ENCODE measurements around the gene RSBN1L.

The RSBN1L gene

DNA sequence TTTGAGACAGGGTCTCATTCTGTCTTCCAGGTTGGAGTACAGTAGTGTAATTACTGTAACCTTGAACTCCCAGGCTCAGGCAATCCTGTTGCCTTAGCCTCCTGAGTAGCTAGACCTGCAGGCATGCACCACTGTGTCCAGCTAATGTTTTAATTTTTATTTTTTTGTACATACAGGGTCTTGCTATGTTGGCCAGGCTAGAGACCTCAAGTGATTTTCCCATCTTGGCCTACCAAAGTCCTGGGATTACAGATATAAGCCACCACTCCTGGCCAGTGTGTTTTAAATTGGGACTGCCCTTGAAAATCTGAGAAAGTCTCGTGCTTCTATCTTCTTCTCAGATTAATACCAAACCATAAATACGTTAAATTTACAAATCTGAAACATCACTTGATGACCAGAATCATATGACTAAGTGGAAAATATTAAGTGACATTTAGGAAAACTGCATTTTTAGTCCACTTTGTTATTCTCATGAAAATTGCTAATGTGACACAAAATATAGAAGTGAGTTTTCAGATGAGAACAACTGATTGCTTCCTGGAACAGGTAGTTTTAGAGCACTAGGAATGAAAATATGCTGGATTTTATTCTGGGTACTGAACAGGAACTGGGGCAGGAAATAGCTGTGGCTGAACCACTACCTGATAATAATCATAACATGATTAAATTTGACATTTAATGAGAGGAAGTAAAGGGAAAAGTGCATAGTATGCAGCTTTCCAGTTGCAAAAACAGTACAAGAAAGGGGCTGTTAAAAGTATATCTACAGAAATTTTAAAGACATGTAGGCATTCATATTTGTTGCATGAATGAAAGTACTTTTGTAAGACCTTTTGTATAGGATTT lies 106.5 kb downstream of the RSBN1L start:
- DNase-seq (ENCODE audit: low read depth, low spot score), result no peak

DNA sequence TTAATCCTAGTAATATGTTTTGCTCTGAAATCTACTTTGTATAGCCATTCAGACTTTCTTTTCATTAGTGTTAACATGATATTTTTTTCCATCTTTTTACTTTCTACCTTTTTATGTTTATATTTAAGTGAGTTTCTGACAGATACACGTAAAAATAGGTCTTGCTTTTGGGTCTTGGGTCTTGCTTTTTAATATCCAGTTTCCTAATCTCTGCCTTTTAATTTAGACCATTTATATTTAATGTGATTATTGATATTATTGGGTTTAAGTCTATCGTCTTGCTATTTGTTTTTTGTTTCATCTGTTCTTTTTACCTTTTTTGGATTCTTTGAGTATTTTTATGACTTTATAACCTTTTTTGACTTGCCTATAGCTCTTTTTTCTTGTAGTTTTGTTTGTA lies 110.2 kb downstream of the RSBN1L start:
- no peak for DNase-seq (ENCODE audit: low read depth, low spot score)

GRCh38 chr7:77808517-77808916 lies 112.3 kb downstream of the RSBN1L start:
- DNase-seq (ENCODE audit: low read depth, low spot score), result no peak

DNA sequence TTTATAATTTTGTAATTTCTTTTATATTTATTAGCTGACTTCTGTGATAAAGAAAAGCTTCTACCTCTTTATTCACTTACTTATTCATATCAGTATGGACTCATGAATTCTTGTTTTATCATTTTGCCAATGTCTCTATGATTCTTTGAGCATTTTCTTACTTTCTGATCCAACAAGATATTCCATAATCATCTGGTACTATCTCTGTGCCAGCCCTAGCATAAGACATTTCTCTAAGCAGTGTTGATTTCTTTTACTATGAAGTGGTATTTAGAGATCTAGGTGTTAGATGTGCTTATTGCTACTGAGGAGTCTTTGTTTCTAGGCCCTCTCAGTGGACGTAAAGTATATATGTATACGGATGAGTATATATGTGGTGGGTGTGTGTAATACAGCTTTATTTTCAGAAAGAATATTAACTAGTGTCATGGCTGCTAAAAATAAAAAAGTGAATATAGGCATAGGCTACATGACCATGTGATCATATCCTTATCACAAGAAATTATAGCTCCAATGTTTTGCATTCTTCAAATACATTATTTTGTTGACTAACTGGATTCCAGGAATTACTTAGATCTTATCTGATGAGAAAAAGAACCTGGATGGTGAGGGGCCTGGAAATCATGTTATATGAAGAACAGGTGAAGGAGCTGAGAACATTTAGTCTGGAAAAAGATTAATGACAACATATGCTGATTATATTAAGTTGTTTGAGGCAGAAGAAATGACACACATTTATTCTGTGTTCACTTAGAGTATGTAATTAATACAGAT lies 115.4 kb downstream of the RSBN1L start:
- DNase-seq (ENCODE audit: low read depth, low spot score), result no peak

DNA sequence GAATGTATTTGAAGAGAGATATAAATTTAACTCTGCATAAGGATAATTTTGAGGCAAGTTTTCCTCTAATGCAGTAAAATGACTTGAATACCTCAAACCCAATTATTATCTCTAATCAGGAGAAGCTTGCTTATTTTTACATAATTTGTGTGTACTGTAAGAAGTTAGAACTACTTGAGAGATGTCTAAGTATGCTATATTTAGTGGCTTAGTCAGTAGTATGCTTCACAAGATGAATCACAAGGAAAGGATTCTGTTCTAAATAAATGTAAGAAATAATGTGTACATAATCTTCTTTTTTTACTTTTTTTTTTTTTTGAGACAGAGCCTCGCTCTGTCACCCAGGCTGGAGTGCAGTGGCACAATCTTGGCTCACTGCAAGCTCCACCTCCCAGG lies 116.0 kb downstream of the RSBN1L start:
- DNase-seq (ENCODE audit: low read depth, low spot score), result no peak

- no peak for DNase-seq (ENCODE audit: low read depth, low spot score)
Measured at GRCh38 chr7:77813180-77813579, 116.9 kb downstream of the RSBN1L start.

DNA sequence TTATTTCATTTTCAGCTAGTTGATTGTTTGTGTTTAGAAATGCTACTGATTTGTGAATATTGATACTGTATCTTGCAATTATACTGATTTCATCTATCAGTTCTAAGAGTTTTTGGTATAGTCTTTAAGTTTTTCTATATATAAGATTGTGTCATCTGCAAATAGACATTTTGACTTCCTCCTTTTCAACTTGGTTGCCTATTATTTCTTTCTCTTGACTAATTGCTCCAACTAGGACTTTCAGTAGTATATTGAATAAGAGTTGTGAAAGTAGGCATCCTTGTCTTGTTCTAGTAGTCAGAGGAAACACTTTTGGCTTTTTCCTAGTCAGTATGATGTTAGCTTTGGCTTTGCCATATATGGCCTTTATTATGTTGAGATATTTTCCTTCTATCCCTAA lies 122.8 kb downstream of the RSBN1L start:
- no peak for DNase-seq (ENCODE audit: low read depth, low spot score)

- no peak for DNase-seq (ENCODE audit: low read depth, low spot score)
Measured at GRCh38 chr7:77820967-77821366, 124.7 kb downstream of the RSBN1L start.

DNA sequence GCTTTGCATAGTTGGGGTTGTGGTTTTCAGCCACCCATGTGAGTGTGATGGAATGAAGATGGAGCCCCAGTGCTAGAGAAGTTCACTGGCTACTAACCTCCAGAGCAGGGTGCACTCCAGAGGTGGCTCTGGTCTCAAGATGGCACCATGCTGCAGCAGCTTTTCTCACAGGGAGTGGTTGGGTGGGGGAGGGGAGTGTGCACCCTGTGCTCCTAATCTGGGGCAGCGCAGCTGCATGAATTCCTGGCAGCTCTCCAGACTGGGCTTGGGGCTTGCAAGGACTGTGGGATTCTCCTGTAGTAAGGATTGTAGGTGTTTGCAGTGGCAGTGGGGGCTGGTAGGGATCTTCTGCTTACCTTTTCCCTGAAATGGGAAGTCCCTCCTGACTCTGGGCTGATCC lies 126.0 kb downstream of the RSBN1L start:
- no peak for DNase-seq (ENCODE audit: low read depth, low spot score)

DNA sequence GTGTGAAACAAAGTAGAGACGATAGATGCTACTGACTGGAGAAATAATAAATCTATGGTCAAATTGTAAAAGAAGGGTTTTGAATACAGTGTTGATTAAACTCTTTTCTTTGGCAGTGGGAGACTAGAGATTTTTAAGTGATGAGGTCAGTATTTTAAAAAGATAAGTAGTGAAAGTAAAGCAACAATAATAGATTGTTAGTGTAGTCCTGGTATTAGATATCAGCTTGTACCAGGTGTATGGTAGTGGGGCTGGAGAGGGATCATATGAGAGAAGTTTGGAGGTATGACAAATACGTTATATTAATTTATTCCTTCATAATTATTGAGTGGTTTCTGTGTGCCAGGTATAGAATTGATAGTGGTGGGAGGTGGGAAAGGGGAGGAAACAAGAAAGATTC lies 127.5 kb downstream of the RSBN1L start:
- DNase-seq (ENCODE audit: low read depth, low spot score), result no peak

DNA sequence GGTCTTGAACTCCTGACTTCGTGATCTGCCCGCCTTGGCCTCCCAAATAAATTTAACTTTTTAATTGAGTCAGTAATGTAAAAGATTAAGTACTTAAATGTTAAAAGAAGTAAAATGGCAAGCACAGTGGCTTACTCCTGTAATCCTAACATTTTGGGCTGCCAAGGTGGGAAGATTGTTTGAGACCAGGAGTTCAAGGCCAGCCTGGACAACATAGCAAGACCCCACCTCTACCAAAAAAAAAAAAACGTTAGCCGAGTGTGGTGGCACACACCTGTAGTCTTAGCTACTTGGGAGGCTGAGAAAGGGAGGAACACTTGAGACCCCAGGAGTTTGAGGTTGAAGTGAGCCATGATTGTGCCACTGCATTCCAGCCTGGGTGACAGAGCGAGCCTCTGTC lies 128.4 kb downstream of the RSBN1L start:
- DNase-seq (ENCODE audit: low read depth, low spot score), result no peak

DNA sequence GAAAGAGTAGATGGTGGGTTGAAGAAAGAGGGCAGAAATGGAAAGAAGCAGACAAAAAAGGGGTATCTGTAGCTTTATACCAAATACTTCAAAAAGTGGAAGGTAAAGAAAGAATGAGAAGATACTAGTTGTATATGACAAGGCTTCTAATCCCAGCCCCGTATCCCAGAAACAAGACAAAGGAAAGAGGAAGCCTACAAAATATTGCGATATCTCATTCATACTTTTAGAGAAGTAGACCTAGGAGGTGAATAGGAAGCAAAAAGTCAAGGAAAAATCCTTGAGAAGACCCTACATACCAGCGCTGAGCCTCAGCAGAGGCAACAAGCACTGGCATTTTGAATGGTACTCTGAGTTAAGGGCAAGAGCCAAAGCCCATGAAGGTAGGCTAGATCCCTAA lies 128.9 kb downstream of the RSBN1L start:
- DNase-seq (ENCODE audit: low read depth, low spot score), result no peak

- DNase-seq (ENCODE audit: low read depth, low spot score), result no peak
Measured at GRCh38 chr7:77826300-77826699, 130.0 kb downstream of the RSBN1L start.

DNA sequence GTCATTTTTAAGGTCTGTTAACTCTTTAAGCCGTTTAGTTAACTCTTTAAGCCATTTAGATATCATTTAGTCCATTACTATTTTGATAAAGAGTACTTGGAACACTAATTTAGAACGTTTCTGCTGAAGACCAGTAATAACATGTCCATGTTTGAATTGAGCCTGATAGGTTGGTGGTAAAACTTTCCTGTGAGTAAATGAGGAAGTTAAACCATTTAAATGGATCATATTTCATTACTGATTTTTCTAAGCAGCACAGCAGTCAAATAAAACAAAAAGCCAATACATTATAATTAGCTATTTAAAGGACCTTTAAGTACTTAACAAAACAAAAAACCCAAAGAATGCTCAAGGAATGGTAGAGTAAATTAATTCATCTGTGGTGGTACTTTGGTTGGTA lies 131.7 kb downstream of the RSBN1L start:
- no peak for DNase-seq (ENCODE audit: low read depth, low spot score)

DNA sequence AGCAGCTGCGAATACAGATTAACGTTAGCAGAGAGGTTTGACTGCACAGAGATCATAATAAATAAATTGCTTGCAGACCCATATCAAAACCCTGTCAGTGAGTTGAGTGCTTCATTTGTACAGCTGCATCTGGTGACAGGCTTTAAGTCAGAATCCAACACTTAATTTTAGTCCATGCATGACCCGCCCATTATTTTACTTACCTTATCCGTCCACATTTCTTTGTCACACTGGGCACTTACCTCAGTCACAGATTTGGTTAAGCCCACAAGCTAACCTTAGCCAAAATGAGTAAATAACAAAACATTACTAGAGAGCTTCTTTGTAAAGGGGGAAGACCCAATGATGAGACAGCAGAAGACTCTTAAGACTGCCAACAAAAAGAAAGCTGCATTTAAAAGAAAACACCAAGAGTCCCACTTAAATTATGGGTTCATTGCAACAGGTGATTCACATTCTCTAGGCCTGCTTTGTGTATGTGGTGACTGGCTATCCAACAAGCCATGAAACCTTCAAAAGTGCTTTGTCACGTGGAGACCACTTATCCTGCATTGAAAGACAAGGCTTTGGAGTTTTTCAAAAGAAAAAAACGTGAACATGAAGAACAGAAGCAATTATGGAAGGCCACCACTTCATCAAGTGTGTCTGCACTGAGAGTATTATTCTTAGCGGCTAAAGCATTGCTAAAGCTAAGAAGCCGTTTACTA lies 134.5 kb downstream of the RSBN1L start:
- DNase-seq (ENCODE audit: low read depth, low spot score), result no peak

DNA sequence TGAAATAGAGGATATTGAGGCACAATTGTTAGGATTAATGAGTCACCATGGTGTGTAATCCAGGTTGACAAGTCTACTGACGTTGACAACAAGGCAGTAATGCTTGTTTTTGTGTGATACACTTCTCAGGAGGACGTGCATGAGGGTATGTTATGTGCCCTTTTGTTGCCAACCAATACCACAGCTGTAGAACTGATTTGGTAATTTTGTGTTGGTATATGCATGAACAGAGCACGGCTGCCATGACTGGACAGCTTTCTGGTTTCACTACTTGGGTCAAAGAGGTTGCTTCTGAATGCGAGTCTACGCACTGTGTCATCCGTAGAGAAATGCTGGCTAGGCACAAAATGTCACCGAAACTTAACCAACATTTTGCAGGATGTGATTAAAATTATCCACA lies 135.2 kb downstream of the RSBN1L start:
- no peak for DNase-seq (ENCODE audit: low read depth, low spot score)

DNA sequence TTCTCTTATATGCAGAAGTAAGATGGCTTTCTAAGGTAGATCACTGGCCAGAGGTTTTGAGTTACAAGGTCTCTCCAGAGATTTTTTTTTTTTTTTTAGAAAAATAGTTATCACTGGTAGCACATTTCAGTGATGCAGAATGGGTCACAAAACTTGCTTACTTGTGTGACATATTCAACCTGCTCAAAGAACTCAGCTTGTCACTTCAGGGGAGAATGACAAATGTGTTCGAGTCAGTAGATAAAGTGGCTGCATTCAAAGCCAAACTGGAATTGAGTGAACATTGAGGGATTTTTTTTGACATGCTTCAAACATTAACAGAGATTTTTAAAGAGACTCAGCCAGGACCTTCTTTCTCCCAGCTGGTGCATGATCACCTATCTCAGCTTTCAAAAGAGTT lies 135.7 kb downstream of the RSBN1L start:
- DNase-seq (ENCODE audit: low read depth, low spot score), result no peak
